NCI-H1048 (cell line): ENCODE results near the gene FBXL4.

Source experiments
- DNase-seq: peaks from one replicate; lab custom pipeline; 2025; lab: John Stamatoyannopoulos, UW

The FBXL4 gene

GRCh38 chr6:98947411-98948292, at the start of gene FBXL4:
Gene FBXL4, minus strand, starts transcription at chr6:98947946. Its CDS starts 20,958 bp downstream, at chr6:98926988.
- peak; percentile 54 for DNase-seq

- DNase-seq, result no peak
These were observed 47.4 kb upstream of the FBXL4 start for GRCh38 chr6:98995116-98995515.

GRCh38 chr6:98992535-98992934, 44.8 kb upstream of the FBXL4 start:
- no peak for DNase-seq

GRCh38 chr6:98986071-98986615, 38.4 kb upstream of the FBXL4 start:
- DNase-seq, result no peak

DNA sequence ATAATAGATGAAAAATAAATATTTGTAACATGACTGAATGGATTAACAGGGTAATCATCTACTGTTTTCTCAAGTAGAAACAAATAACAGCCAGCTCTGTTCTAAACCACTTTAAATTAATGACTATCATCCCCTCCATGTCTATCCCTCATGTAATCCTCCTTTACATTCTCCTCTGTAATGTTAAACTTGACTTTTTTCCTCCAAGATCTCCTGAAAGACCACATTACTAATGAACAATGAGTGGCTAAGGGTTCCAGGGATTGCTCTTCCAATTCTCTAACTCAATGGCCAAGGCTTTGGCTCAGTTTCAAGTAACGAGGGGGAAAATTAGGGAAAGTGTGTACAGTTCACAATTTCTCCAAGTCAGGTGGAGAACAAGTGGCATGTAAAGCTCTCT, 37.6 kb upstream of the FBXL4 start:
- DNase-seq, result no peak

- no peak for DNase-seq
These were observed 36.4 kb upstream of the FBXL4 start for GRCh38 chr6:98984121-98984520.

- no peak for DNase-seq
These were observed 33.7 kb upstream of the FBXL4 start for GRCh38 chr6:98981473-98981872.

DNA sequence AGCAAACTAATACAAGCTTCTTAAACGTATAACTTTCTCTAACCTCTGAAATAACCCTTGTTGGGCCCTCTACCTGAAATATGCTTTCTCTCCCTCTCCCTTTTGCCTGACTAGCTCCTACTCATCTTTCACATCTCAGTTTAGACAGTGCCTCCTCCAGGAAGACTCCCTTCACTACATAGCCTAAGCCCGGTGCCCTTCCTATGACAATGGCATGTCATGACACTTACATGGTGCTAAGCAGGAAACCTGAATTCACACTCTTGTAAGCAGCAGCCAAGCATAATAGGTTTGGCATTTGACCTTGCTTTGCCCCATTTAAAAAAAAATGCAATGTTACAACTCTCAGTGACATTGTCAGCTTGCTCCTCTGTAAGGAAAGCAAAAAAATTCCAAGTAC, 33.1 kb upstream of the FBXL4 start:
- no peak for DNase-seq

GRCh38 chr6:98977671-98978292, 30.0 kb upstream of the FBXL4 start:
- peak; percentile 40 for DNase-seq

GRCh38 chr6:98976674-98977385, 29.1 kb upstream of the FBXL4 start:
- no peak for DNase-seq

DNA sequence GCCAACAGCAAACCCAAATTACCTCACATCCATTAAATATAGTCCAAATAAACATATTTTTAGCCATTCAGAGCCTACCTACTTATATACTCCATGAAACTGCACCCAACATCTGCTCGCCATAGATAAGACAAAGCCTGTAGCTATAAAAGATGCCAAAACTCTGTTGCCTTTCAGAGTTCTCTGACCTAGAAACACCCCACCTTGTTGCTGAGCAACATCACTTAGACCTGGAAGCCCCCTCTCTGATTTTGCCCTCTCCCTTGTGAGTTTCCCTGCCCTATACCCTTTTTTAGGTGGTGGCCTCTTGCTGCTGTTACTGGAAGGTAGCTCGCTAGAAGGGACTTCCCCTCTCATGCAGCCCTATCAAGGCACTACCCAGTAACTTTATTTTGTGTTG, 27.7 kb upstream of the FBXL4 start:
- no peak for DNase-seq

DNA sequence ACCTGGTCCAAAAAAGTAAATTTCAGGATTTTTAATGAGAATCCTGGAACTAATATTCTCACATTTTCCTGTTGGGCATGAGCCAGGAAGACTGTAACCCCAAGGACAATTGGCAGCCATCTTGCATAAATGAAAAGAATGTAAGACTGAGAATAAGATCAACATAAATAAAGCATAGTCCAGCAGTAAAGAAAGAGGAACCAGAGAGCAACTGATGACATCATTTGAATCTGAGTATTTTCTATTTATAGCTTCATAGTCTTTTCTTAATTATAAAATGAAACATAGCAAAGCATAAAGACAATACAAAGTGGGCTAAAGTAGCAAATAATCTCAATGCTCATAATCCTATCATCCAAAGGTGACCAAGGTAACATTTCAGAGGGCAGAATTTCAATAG, 26.6 kb upstream of the FBXL4 start:
- no peak for DNase-seq

GRCh38 chr6:98973571-98973970, 25.8 kb upstream of the FBXL4 start:
- DNase-seq, result no peak

GRCh38 chr6:98971303-98971702, 23.6 kb upstream of the FBXL4 start:
- DNase-seq, result no peak

DNA sequence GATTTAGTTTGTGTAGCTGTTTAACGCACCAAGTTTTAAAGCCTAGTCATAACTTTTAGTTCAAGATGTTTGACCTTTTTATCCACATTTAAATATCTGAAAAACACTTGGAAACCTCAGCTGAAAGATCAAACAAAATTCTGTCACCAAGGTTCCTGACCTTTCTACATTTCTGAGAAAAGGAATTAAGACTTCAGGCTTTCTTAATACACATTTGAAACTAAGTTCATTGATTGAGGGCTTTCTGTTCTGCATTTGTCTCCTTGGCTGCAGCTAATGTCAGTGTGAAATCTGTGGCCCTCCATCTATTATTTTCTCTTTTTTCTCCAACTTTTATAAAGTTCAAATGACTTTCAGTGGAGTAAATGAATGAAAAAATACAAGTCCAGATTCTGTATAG, 22.7 kb upstream of the FBXL4 start:
- DNase-seq, result no peak

DNA sequence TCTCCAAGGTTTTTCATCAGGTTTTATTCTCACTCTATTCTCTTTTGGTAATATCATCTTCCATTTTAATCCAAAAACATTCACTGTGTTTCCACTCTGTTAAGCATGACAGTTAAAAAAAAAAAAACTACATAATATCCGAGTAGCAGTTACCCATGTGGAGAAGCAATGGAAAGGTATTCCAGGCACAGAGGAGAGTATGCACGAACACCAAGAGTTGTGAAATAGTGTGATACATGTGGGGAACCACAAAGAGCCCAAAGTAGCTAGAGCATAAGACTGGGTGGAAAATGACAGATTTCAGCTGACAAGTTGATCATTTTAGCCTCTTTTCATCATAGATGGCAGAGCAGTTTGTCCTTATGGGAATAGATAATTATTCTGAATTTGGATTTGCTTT, 19.9 kb upstream of the FBXL4 start:
- no peak for DNase-seq

GRCh38 chr6:98959631-98960030, 11.9 kb upstream of the FBXL4 start:
- DNase-seq, result no peak

DNA sequence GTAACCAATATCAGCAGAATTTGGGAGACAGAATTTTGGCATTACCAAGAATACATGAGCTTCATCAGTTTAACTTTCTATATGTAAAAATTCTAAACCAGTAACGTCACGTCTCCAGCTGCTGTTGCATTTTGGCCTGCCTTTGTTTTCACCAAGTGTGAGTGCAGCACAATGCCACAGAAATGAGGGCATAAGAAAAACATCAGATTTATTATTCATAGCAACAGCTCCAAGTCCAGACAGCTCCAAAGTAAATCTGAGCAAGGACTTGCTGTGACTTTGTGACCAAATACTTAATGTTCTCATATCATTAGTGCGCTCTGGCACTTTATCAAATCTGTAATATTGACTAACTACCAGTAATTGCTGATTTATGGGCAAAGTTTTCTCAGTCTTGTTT, 11.0 kb upstream of the FBXL4 start:
- DNase-seq, result no peak

DNA sequence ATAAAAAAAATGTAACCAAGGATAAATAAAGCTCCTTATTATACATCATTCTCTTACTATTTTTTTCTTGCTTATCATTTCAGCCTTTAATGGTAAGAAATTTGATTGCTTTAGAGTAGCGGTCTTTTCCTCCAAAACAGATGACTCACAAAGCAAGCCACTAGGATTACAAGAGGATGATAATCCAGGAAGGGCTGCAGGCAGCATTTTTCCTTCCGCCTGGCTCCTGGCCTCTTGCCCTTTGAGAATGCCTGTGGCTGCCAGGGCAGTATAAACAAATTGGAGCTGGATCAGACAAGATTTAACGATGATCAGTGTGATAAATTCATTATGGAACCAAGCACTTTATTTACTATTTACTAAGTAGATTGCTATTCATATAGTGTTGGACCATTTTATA, 9.7 kb upstream of the FBXL4 start:
- no peak for DNase-seq

DNA sequence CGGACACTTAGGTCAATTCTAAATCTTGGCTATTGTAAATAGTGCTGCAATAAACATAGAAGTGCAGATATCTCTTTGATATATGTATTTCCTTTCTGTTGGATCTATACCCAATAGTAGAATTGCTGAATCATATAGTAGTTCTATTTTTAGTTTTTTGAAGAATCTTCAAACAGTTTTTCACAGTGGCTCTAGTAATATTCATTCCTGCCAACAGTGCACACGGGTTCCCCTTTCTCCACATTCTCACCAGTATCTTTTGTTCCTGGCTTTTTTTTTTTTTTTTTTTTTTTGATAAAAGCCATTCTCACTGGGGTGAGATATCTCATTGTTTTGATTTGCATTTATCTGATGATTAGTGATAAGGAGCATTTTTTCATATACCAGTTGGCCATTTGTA, 1.8 kb upstream of the FBXL4 start:
- no peak for DNase-seq

- no peak for DNase-seq
These were observed 801 bp downstream of the FBXL4 start for GRCh38 chr6:98946879-98947410.

DNA sequence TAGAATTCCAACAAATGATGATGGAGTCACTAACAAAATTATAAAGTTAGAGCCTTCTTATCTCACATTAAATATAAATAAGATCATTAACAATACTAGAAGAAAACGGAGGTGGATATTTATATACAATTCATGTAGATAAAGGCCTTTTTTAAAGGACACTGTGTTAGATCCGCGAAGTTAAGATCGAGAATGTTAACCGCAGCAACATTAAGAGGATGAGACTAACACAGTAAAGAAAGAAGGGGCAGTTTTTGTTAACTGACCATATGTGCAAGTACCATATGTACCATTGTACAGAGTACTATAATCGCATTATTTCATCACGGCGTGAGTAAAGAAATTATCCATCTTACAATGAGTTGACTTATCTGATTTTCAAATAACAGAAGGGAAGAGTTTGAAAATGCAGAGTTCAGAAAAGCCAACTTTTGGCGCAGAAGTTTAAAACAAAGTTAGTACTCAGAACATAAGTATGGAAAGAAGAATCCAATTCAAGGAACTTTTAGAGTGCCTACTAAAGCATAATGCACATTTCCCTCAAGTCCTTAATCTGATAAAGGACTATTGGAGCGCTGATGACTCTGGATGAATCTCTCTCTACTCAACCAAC, 1.4 kb downstream of the FBXL4 start:
- DNase-seq, result no peak
